ENCODE results near the gene BMPR1A.

The BMPR1A gene

GRCh38 chr10:86952106-86952505, 195.7 kb downstream of the BMPR1A start:
- no peak for TF ChIP-seq SIN3A (IDR thresholded peaks at IDR 0.05; ENCODE audit: borderline replicate concordance, insufficient read depth, low read length)
- no peak for TF ChIP-seq REST (IDR thresholded peaks at IDR 0.05; ENCODE audit: insufficient read depth in 1 of 2, low read depth in 2 of 2, low read length in 2 of 2)
- no peak for TF ChIP-seq TAF1 (IDR thresholded peaks at IDR 0.05; ENCODE audit: borderline replicate concordance, insufficient read depth, low read length)
- no peak for TF ChIP-seq POLR2AphosphoS5 (IDR thresholded peaks at IDR 0.05; ENCODE audit: low read depth, low read length)
- no peak for TF ChIP-seq FOXP2 (optimal IDR thresholded peaks at IDR 0.05; ENCODE audit: borderline replicate concordance, extremely low read depth, extremely low read length, insufficient read depth)

- TF ChIP-seq REST (IDR thresholded peaks at IDR 0.05; ENCODE audit: insufficient read depth in 1 of 2, low read depth in 2 of 2, low read length in 2 of 2) = no peak
- TF ChIP-seq SIN3A (IDR thresholded peaks at IDR 0.05; ENCODE audit: borderline replicate concordance, insufficient read depth, low read length) = no peak
- no peak for TF ChIP-seq TAF1 (IDR thresholded peaks at IDR 0.05; ENCODE audit: borderline replicate concordance, insufficient read depth, low read length)
- no peak for TF ChIP-seq POLR2AphosphoS5 (IDR thresholded peaks at IDR 0.05; ENCODE audit: low read depth, low read length)
- TF ChIP-seq FOXP2 (optimal IDR thresholded peaks at IDR 0.05; ENCODE audit: borderline replicate concordance, extremely low read depth, extremely low read length, insufficient read depth) = no peak
Observed at GRCh38 chr10:86953747-86954680, 197.6 kb downstream of the BMPR1A start.

GRCh38 chr10:86954681-86955500, 198.5 kb downstream of the BMPR1A start:
- no peak for TF ChIP-seq FOXP2 (optimal IDR thresholded peaks at IDR 0.05; ENCODE audit: borderline replicate concordance, extremely low read depth, extremely low read length, insufficient read depth)
- no peak for TF ChIP-seq TAF1 (IDR thresholded peaks at IDR 0.05; ENCODE audit: borderline replicate concordance, insufficient read depth, low read length)
- no peak for TF ChIP-seq REST (IDR thresholded peaks at IDR 0.05; ENCODE audit: insufficient read depth in 1 of 2, low read depth in 2 of 2, low read length in 2 of 2)
- TF ChIP-seq POLR2AphosphoS5 (IDR thresholded peaks at IDR 0.05; ENCODE audit: low read depth, low read length) = no peak
- no peak for TF ChIP-seq SIN3A (IDR thresholded peaks at IDR 0.05; ENCODE audit: borderline replicate concordance, insufficient read depth, low read length)

GRCh38 chr10:86955501-86956194, 199.2 kb downstream of the BMPR1A start:
- TF ChIP-seq TAF1 (IDR thresholded peaks at IDR 0.05; ENCODE audit: borderline replicate concordance, insufficient read depth, low read length) = no peak
- no peak for TF ChIP-seq FOXP2 (optimal IDR thresholded peaks at IDR 0.05; ENCODE audit: borderline replicate concordance, extremely low read depth, extremely low read length, insufficient read depth)
- no peak for TF ChIP-seq REST (IDR thresholded peaks at IDR 0.05; ENCODE audit: insufficient read depth in 1 of 2, low read depth in 2 of 2, low read length in 2 of 2)
- TF ChIP-seq SIN3A (IDR thresholded peaks at IDR 0.05; ENCODE audit: borderline replicate concordance, insufficient read depth, low read length) = no peak
- no peak for TF ChIP-seq POLR2AphosphoS5 (IDR thresholded peaks at IDR 0.05; ENCODE audit: low read depth, low read length)
